Prostate gland (tissue), 2 donors: Measurements from ENCODE around the gene UGCG.

Experiments used
- POLR2A ChIP-seq: fragments of 450-650 bp; IDR thresholded peaks from one replicate; pipeline ENCODE4 v1.6.1; 2016; ENCODE audit warnings: antibody characterized with exemption, mild to moderate bottlenecking
- POLR2AphosphoS5 ChIP-seq: sonication (generic); formaldehyde crosslinking; IDR thresholded peaks from one replicate; pipeline ENCODE4 v1.6.1; 2017; ENCODE audit warnings: antibody characterized with exemption
- TF ChIP-seq, protein P1 (sequence below), 4 experiments: fragments of 200-600 bp in 2 of 4; fragments of 450-650 bp in 2 of 4; sonication (generic) in 2 of 4; IDR thresholded peaks; 1 replicate in 3 of 4; 2 replicates in 1 of 4; pipeline ENCODE4 v1.5.1; 2016 to 2019; ENCODE audit warnings: antibody characterized with exemption in 4 of 4, mild to moderate bottlenecking in 2 of 4, moderate library complexity in 2 of 4

DNA sequence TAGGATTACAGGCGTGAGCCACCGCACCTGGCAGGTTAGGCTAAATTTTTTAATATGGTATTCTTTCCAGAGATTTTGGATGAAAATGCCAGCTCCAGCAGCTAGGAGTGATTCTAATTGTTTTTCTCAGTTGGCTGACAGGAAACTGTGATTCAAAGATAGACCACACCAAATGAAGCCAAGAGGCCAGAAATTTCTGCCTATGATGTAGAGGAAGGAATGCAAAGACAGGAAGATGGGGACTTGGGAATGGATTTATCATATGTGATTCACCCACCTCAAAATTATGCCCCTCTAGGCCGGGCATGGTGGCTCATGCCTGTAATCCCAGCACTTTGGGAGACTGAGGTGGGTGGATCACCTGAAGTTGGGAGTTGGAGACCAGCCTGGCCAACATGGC, 53.3 kb downstream of the UGCG start:
- TF ChIP-seq POLR2AphosphoS5 (no peak), POLR2A (no peak)
- TF ChIP-seq, protein P1, sequence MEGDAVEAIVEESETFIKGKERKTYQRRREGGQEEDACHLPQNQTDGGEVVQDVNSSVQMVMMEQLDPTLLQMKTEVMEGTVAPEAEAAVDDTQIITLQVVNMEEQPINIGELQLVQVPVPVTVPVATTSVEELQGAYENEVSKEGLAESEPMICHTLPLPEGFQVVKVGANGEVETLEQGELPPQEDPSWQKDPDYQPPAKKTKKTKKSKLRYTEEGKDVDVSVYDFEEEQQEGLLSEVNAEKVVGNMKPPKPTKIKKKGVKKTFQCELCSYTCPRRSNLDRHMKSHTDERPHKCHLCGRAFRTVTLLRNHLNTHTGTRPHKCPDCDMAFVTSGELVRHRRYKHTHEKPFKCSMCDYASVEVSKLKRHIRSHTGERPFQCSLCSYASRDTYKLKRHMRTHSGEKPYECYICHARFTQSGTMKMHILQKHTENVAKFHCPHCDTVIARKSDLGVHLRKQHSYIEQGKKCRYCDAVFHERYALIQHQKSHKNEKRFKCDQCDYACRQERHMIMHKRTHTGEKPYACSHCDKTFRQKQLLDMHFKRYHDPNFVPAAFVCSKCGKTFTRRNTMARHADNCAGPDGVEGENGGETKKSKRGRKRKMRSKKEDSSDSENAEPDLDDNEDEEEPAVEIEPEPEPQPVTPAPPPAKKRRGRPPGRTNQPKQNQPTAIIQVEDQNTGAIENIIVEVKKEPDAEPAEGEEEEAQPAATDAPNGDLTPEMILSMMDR (IDR thresholded peaks at IDR 0.05) = no peak
